ELR (cell line): ENCODE measurements around the gene HMGN2.
A peak's percentile ranks its signal among the peaks of the same experiment; 100 is the strongest.

Experiments
- DNase-seq: peaks from one replicate; pipeline ENCODE4 v3.0.0-alpha.2; 2015; ENCODE audit warnings: low read depth

The HMGN2 gene

DNA sequence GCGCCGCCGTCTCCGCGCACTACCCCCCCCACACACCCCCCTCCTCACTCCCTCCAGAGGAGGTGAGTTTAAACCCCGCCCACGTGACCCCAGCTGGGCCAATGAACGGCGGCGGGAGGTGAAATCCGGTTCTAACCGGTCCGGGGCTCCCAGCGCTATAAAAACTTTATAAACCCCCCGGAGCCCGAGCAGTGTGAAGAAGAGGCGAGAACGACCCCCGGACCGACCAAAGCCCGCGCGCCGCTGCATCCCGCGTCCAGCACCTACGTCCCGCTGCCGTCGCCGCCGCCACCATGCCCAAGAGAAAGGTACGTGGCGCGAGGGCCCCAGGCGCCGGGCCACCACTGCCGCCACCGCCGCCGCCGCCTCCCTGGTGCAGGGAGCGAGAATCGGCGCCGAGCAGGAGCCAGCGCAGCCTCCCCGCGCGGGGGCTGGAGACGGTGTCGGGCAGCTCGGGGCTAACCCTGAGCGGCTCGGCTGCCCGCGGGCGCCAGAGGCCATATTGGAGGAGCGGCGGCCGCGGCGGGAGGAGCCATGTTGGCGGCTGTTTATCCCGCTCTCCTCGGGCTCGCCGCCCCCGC, at the start of gene HMGN2:
TSS of gene HMGN2 (plus strand) at position 121 of the 581 bp plus-strand sequence. CDS start at position 294, 173 bp downstream.
- peak; percentile 89 for DNase-seq

DNA sequence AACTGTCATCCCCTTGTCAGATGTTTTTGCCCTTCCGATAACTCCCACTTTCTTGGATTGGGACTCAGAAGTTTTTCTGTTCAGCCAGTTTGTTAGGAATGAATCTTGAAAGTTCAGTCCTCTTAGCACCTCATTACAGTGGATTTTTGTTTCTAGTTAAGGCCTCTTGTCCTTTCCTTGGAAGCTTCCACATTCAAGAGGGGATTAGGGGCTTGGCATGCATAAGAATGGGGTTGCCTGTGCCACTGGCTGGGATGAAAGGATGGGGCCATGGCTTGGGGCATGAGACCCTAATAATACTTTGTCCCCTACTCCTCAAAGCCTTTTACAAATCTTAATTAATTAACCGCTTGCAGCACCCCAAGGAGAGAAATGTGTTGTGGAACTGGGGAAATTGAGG, 42.5 kb upstream of the HMGN2 start:
- DNase-seq = no peak

GRCh38 chr1:26431979-26432695, 40.1 kb upstream of the HMGN2 start, which contains the start of gene DHDDS:
Gene DHDDS (plus strand): TSS chr1:26432321. CDS start chr1:26432946, 625 bp downstream.
- DNase-seq = peak; percentile 97

DNA sequence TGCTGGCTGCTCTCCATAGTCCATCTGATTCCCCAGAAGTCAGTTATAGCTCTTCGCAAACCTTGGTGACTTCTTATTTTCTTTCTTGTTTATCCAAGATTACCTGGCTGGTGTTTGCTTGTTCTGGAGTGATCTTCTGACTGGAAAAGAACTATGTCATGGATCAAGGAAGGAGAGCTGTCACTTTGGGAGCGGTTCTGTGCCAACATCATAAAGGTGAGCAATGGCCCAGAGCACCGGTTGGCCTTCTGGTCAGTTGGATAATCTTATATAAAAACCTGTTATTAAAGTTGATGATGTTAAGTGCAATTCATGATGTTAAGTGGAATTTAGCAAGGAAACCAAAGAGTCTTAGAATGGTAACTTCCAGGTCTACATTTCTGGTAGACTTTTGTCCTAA, 39.4 kb upstream of the HMGN2 start:
- DNase-seq = no peak

DNA sequence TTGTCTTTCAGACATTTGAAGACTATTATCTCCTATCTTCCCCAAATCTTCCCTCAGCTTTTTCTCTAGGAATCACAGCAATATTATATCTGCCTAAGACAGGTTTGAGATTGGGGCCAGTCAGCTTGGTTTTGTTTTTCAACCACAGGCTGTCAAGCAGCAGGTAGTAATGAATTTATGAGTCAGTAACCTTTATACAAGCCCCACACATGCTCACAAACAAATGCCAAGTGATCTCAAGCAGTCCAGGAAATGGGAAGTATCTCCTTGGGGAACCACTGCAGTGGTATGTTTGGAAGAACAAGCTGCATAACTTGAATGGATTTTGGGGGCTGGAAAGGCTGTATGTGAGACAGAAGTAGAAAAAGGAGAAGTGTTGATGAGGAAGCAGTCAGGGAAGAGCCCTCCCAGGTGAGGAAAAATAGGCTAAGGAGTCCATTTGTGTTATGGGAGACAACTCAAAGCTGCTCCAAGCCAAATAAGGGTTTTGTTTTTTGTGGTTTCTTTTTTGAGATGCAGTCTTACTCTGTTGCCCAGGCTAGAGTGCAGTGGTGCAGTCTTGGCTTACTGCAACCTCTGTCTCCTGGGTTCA, 38.0 kb upstream of the HMGN2 start:
- DNase-seq = no peak

GRCh38 chr1:26438041-26438440, 34.2 kb upstream of the HMGN2 start:
- DNase-seq = no peak

GRCh38 chr1:26440259-26440658, 32.0 kb upstream of the HMGN2 start:
- no peak for DNase-seq

DNA sequence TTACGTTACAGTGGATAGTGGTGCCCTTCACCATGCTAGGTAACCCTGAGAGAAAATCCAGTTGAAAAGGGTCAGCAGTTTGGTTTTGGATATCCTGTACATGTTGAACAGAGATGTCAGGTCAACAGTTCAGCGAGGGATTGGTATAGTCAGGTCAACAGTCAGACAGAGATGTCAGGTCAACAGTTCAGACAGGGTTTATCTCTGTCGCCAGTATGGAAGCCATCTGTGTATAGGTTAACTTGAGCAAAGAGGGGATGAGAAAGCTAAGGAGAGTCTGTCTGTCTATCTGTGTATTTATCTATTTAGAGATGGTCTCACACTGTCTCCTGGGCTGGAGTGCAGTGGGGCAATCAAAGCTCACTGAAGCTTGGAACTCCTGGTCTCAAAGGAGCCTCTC, 22.4 kb upstream of the HMGN2 start:
- DNase-seq = no peak

DNA sequence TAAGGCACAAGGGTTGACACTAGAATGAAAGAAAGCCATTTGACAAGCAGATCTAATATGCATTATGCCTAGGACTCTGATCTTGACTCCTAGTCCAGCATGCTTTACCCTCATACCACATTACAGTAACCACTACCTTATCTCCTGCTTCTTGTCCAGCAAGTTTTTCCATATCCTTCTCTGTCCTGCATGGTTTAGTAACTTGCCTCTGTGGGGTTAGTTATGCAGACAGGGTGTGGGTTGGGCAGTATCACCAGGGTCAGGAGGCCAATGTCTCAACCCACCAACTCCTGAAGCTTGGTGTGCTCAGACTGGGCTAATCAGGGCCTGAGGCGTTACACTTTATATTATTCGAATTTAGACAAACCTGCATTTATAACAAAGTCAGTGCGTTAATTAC, 21.3 kb upstream of the HMGN2 start:
- DNase-seq = no peak

DNA sequence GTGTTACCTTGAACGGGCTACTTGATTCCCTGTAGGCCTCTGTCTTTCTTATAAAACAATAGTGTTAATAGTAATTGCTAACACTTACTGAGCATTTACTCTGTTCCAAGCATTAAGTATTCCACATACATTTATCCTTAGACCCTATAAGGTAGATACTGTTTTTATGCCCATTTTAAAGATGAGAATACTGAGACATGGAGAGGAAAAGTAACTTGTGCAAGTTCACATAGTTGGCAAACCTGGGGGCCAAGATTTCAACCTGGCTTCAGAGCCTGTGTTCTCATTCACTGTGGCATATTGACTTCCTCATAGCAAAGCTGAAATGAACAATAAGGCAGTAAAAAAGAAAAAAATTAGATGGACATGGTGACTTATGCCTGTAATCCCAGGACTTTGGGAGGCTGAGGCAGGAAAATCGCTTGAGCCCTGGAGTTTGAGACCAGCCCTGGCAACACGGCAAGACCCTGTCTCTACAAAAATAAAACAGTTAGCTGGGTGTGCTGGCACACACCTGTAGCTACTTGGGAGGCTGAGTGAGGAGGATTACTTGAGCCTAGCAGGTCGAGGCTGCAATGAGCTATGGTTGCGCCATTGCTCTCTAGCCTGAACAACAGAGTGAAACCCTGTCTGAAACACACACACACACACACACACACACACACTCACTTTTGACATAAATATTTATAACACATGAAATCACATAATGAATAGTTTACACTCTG, 19.6 kb upstream of the HMGN2 start:
- DNase-seq = no peak

DNA sequence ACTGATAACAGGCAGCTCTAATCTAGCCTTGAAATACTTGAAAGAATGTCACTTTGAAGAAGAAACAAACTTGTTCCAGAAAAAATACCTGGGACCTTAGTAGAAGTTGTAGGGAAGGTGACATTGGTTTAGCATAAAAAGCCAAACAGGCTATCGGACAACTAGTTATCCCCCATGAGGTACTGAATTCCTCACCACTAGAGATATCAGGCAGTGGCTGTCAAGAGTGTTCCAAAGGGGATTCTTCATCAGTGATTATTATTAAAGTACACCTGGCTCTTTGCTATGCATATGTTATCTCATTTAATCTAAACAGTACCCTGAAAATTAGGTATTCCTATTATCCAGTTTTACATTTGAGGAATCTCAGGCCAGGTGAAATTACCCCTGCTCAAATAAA, 13.1 kb upstream of the HMGN2 start:
- no peak for DNase-seq

DNA sequence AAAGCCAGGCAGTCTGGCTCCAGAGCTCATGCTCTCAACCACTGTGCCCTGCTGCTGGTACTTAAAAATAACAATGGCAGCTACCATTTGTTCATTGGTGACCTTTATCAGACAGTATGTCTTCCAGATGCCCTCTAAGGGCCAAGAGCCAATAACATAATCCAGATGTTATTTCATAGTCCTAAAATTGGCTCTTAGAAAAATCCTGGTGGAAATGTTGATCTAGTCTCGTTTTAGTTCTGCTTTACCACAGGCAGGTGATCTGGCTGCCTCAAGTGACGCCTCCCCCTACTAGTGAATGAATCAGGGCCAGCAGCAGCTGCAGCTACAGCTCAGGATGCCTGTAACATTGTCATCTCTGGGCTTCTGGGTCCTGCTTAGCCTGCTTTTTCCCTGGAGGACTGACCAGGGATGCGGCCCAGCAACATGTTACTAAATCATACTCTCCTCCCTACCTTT, 12.6 kb upstream of the HMGN2 start:
- no peak for DNase-seq

DNA sequence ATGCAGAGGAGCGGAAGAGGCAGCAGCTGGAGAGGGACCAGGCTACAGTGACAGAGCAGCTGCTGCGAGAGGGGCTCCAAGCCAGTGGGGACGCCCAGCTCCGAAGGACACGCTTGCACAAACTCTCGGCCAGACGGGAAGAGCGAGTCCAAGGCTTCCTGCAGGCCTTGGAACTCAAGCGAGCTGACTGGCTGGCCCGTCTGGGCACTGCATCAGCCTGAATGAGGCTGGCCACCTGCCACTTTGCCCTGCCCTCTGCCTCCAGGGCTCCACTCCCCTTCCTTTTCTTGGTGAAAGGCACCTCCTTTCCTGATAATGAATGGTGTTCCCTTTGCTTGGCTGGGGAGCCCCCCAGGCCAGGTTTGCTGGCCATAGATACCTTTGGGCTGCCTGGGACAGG, 3.3 kb upstream of the HMGN2 start:
- DNase-seq = no peak

- no peak for DNase-seq
Measured at GRCh38 chr1:26469558-26469957, 2.7 kb upstream of the HMGN2 start.

DNA sequence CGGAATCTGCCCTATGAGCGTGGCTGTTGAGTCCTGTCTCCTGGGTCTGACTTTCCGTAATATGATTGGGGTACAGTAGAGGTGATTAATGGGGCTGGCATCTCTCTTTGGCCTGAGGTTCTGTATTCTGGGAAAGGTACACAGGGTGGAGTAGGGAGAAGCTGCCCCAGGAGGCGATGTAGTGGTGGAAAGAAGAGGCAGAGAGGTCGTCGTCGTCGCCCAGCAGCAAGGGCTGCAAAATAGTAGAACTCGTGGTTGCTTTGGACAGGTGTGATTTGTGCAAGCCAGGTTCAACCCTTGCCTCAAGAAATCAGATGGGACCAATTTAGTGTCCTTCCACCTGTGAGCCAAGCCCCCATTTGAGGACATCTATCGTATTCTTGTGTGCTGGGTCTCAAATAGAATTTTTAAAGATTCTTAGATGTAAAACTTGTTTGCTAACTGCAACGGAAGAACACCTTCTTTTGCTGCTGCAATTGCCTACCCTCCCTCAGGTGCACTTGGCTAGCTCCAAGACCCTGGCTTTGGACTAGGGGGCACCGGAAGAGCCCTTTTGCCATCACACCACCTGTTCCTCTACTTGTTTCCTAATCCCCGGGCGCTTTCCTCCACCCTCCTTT, 1.3 kb upstream of the HMGN2 start:
- DNase-seq = no peak

DNA sequence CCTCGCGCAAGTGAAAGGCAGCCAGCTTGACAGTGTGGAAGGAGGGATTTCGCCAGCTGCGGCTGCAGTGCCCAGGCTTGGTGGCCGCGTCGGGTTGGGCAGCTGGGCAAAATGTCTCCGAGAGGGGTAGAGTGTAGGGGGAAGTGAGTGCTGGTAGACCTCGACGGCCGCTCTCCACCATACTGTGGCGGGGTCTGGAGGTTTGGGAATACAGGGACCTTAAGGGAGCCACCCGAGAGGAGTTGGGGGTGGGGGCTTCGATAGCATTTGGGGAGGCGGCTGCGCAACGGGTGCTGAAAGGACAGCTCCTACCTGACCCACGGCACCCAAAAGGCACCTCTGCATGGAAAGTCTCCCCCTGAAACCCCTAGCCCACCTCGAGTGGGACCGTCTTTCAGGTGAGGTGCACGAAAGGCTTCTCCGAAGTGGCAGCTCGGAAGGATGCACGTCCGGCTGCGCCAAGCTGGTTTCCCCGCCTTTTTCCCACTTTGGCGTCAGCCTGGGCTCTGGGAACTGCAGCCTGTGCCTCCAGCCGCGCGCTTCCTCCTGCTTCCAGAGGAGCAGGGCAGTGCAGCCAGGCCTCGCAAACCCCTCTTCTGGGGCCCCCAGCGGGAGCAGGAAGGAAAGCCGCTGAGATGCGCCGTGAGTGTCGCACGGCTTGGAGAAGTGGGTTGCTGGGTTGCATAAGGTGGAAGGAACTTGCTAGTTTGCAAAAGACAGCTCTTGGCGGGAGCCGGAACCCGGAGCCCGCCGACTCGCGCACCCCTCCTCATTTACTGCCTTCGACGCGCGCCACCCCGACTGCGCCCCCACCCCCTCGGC, 531 bp upstream of the HMGN2 start:
- peak; percentile 82 for DNase-seq

- DNase-seq = peak; percentile 89
Measured at GRCh38 chr1:26472901-26473845, 933 bp downstream of the HMGN2 start.

- DNase-seq = no peak
Measured at GRCh38 chr1:26474818-26475217, 2.6 kb downstream of the HMGN2 start.

GRCh38 chr1:26475989-26476388, 3.7 kb downstream of the HMGN2 start:
- DNase-seq = no peak

GRCh38 chr1:26476958-26477357, 4.7 kb downstream of the HMGN2 start:
- no peak for DNase-seq
